ENCODE measurements around the gene ABCD1. TPM values are rescaled to one million over a fixed set of nuclear protein-coding genes. Genes with fewer than 3 reads are reported as not detected.
"Not testable (repeated sequence)": the region's sequence is repeated elsewhere in the genome, so short reads cannot be mapped to it uniquely, and the experiment has no call there.

Gene ABCD1
- total RNA-seq, 4 donors from 2014 or later = 5.9 to 9.4 (median 7.4) TPM

- H3K27me3 ChIP-seq = no peaks in the 10 kb centered on the region
- H3K4me1 ChIP-seq = peaks cover 20% of the 10 kb centered on the region
- no peak overlapping the region for H3K27ac ChIP-seq
- H3K9me3 ChIP-seq = no peaks in the 10 kb centered on the region
- H3K4me3 ChIP-seq = no peak overlapping the region
- 89% methylated on average over 10 of the region's 15 CpGs for WGBS
- TF ChIP-seq CTCF (IDR thresholded peaks at IDR 0.05) (no peak), POLR2AphosphoS5 (IDR thresholded peaks at IDR 0.05) (no peak), POLR2A (IDR thresholded peaks at IDR 0.05) (no peak), EP300 (IDR thresholded peaks at IDR 0.05) (no peak)
- DNase-seq (ENCODE audit: low spot score in 2 of 2) = no peak
- H3K36me3 ChIP-seq = peaks cover 6% of the 10 kb centered on the region
Observed at GRCh38 chrX:153696100-153696499, 28.6 kb upstream of the ABCD1 start.

GRCh38 chrX:153696538-153696937 lies 28.1 kb upstream of the ABCD1 start:
- H3K9me3 ChIP-seq; DNase-seq (ENCODE audit: low spot score in 2 of 2); H3K4me3 ChIP-seq; H3K27ac ChIP-seq; H3K27me3 ChIP-seq; H3K36me3 ChIP-seq: not testable (repeated sequence)
- peaks cover 21% of the 10 kb centered on the region for H3K4me1 ChIP-seq
- WGBS = 65% methylated on average over 5 of the region's 10 CpGs

- not testable (repeated sequence) for H3K4me3 ChIP-seq; H3K27ac ChIP-seq; H3K9me3 ChIP-seq; DNase-seq (ENCODE audit: low spot score in 2 of 2); H3K27me3 ChIP-seq
- 70% methylated on average over 16 of the region's 16 CpGs for WGBS
- Histone ChIP-seq H3K4me1 (peaks cover 24% of the 10 kb centered on the region), H3K36me3 (peaks cover 12% of the 10 kb centered on the region)
Observed at GRCh38 chrX:153696986-153697722, 27.5 kb upstream of the ABCD1 start.

- Histone ChIP-seq H3K4me3 (no peak overlapping the region), H3K27me3 (no peaks in the 10 kb centered on the region), H3K4me1 (peaks cover 25% of the 10 kb centered on the region), H3K9me3 (no peaks in the 10 kb centered on the region), H3K36me3 (peaks cover 14% of the 10 kb centered on the region), H3K27ac (no peak overlapping the region)
- DNase-seq (ENCODE audit: low spot score in 2 of 2) = no peak
- TF ChIP-seq CTCF (IDR thresholded peaks at IDR 0.05) (no peak), POLR2AphosphoS5 (IDR thresholded peaks at IDR 0.05) (no peak), EP300 (IDR thresholded peaks at IDR 0.05) (no peak)
- WGBS = 84% methylated on average over 14 of the region's 16 CpGs
Observed at GRCh38 chrX:153697924-153698865, 26.5 kb upstream of the ABCD1 start.

GRCh38 chrX:153699210-153699783 lies 25.4 kb upstream of the ABCD1 start:
- H3K9me3 ChIP-seq; H3K27me3 ChIP-seq; DNase-seq (ENCODE audit: low spot score in 2 of 2); H3K27ac ChIP-seq; H3K4me3 ChIP-seq: not testable (repeated sequence)
- 75% methylated on average over 9 of the region's 16 CpGs for WGBS
- H3K36me3 ChIP-seq = peaks cover 14% of the 10 kb centered on the region
- peaks cover 31% of the 10 kb centered on the region for H3K4me1 ChIP-seq

GRCh38 chrX:153699784-153700371 lies 24.8 kb upstream of the ABCD1 start:
- H3K4me3 ChIP-seq; H3K9me3 ChIP-seq; DNase-seq (ENCODE audit: low spot score in 2 of 2); H3K27me3 ChIP-seq: not testable (repeated sequence)
- peaks cover 35% of the 10 kb centered on the region for H3K4me1 ChIP-seq
- peaks cover 12% of the 10 kb centered on the region for H3K36me3 ChIP-seq
- peak overlapping the region; percentile 60 for H3K27ac ChIP-seq
- WGBS = no CpG with 5 or more reads among the region's 18 CpGs
